ENCODE results near the gene PLPP7. TPM values are rescaled to one million over a fixed set of nuclear protein-coding genes. Genes with fewer than 3 reads are reported as not detected.

The PLPP7 gene
- total RNA-seq, 2 experiments from 2014 or later = not detected

GRCh38 chr9:131291795-131292315 is 2.3 kb downstream of the PLPP7 start:
- Mint-ChIP-seq H3K4me3 (no peak overlapping the region), H3K27me3 (no peaks in the 10 kb centered on the region), H3K4me1 (no peaks in the 10 kb centered on the region), H3K36me3 (no peaks in the 10 kb centered on the region), H3K27ac (no peak overlapping the region), H3K9me3 (ENCODE audit: low read depth) (no peaks in the 10 kb centered on the region)
- CTCF ChIA-PET = interaction anchor here (1.0 to 1.2 kb wide), 2 partner anchors 45 to 58 kb away, joined by 3 read pairs; no protein-coding TSS in a partner anchor
- ATAC-seq = no peak
- no peak for DNase-seq

GRCh38 chr9:131292937-131293336 is 3.4 kb downstream of the PLPP7 start:
- no peak overlapping the region for H3K4me3 Mint-ChIP-seq
- H3K9me3 Mint-ChIP-seq (ENCODE audit: low read depth) = no peaks in the 10 kb centered on the region
- DNase-seq (no peak), ATAC-seq (no peak)
- H3K27ac Mint-ChIP-seq = no peak overlapping the region
- H3K27me3 Mint-ChIP-seq = no peaks in the 10 kb centered on the region
- H3K36me3 Mint-ChIP-seq = no peaks in the 10 kb centered on the region
- CTCF ChIA-PET = interaction anchor here (1.0 to 1.2 kb wide), 2 partner anchors 43 to 57 kb away, joined by 3 read pairs; no protein-coding TSS in a partner anchor
- H3K4me1 Mint-ChIP-seq = no peaks in the 10 kb centered on the region

GRCh38 chr9:131296460-131296859 is 6.9 kb downstream of the PLPP7 start:
- CTCF ChIA-PET = interaction anchor here (1.1 to 1.7 kb wide), 2 partner anchors 40 to 53 kb away, joined by 3 to 6 read pairs; no protein-coding TSS in a partner anchor
- Mint-ChIP-seq H3K9me3 (ENCODE audit: low read depth) (no peaks in the 10 kb centered on the region), H3K4me1 (no peaks in the 10 kb centered on the region), H3K4me3 (no peak overlapping the region), H3K36me3 (no peaks in the 10 kb centered on the region), H3K27me3 (no peaks in the 10 kb centered on the region), H3K27ac (no peak overlapping the region)
- DNase-seq (no peak), ATAC-seq (no peak)

GRCh38 chr9:131296906-131297500 is 7.5 kb downstream of the PLPP7 start:
- no peaks in the 10 kb centered on the region for H3K36me3 Mint-ChIP-seq
- ATAC-seq = no peak
- H3K9me3 Mint-ChIP-seq (ENCODE audit: low read depth) = no peaks in the 10 kb centered on the region
- no peak overlapping the region for H3K4me3 Mint-ChIP-seq
- H3K4me1 Mint-ChIP-seq = no peaks in the 10 kb centered on the region
- no peaks in the 10 kb centered on the region for H3K27me3 Mint-ChIP-seq
- DNase-seq = no peak
- CTCF ChIA-PET = interaction anchor here (1.1 to 1.7 kb wide), 2 partner anchors 39 to 52 kb away, joined by 3 to 6 read pairs; no protein-coding TSS in a partner anchor
- no peak overlapping the region for H3K27ac Mint-ChIP-seq

GRCh38 chr9:131297903-131298302 is 8.4 kb downstream of the PLPP7 start:
- DNase-seq = no peak
- Mint-ChIP-seq H3K36me3 (no peaks in the 10 kb centered on the region), H3K9me3 (ENCODE audit: low read depth) (no peaks in the 10 kb centered on the region), H3K27me3 (no peaks in the 10 kb centered on the region), H3K4me3 (no peak overlapping the region), H3K27ac (no peak overlapping the region), H3K4me1 (no peaks in the 10 kb centered on the region)
- CTCF ChIA-PET = no interaction called here
- no peak for ATAC-seq

GRCh38 chr9:131298341-131298740 is 8.8 kb downstream of the PLPP7 start:
- no peak for DNase-seq
- CTCF ChIA-PET = no interaction called here
- ATAC-seq = no peak
- no peaks in the 10 kb centered on the region for H3K36me3 Mint-ChIP-seq
- no peaks in the 10 kb centered on the region for H3K4me1 Mint-ChIP-seq
- no peaks in the 10 kb centered on the region for H3K9me3 Mint-ChIP-seq (ENCODE audit: low read depth)
- H3K27me3 Mint-ChIP-seq = no peaks in the 10 kb centered on the region
- H3K4me3 Mint-ChIP-seq = no peak overlapping the region
- H3K27ac Mint-ChIP-seq = no peak overlapping the region

- ATAC-seq (no peak), DNase-seq (no peak)
- Mint-ChIP-seq H3K27me3 (no peaks in the 10 kb centered on the region), H3K4me3 (no peak overlapping the region), H3K36me3 (no peaks in the 10 kb centered on the region), H3K9me3 (ENCODE audit: low read depth) (no peaks in the 10 kb centered on the region), H3K27ac (no peak overlapping the region), H3K4me1 (no peaks in the 10 kb centered on the region)
- CTCF ChIA-PET = interaction anchor here (0.6 kb wide), 1 partner anchor 1285 kb away, joined by 3 read pairs; no protein-coding TSS in a partner anchor
Measured at GRCh38 chr9:131298816-131299215, 9.3 kb downstream of the PLPP7 start.

GRCh38 chr9:131299346-131299960 is 9.9 kb downstream of the PLPP7 start:
- H3K27ac Mint-ChIP-seq = no peak overlapping the region
- no peaks in the 10 kb centered on the region for H3K4me1 Mint-ChIP-seq
- no peaks in the 10 kb centered on the region for H3K27me3 Mint-ChIP-seq
- CTCF ChIA-PET = interaction anchor here (0.6 kb wide), 1 partner anchor 1285 kb away, joined by 3 read pairs; no protein-coding TSS in a partner anchor
- H3K4me3 Mint-ChIP-seq = no peak overlapping the region
- no peaks in the 10 kb centered on the region for H3K9me3 Mint-ChIP-seq (ENCODE audit: low read depth)
- no peak for ATAC-seq
- no peaks in the 10 kb centered on the region for H3K36me3 Mint-ChIP-seq
- DNase-seq = no peak

GRCh38 chr9:131299961-131300347 is 10.4 kb downstream of the PLPP7 start:
- H3K36me3 Mint-ChIP-seq = no peaks in the 10 kb centered on the region
- ATAC-seq (no peak), DNase-seq (no peak)
- H3K27me3 Mint-ChIP-seq = no peaks in the 10 kb centered on the region
- H3K4me3 Mint-ChIP-seq = no peak overlapping the region
- no peak overlapping the region for H3K27ac Mint-ChIP-seq
- H3K4me1 Mint-ChIP-seq = no peaks in the 10 kb centered on the region
- no peaks in the 10 kb centered on the region for H3K9me3 Mint-ChIP-seq (ENCODE audit: low read depth)
- CTCF ChIA-PET = no interaction called here

GRCh38 chr9:131300444-131300843 is 10.9 kb downstream of the PLPP7 start:
- DNase-seq = no peak
- Mint-ChIP-seq H3K27me3 (no peaks in the 10 kb centered on the region), H3K27ac (no peak overlapping the region), H3K9me3 (ENCODE audit: low read depth) (no peaks in the 10 kb centered on the region), H3K36me3 (no peaks in the 10 kb centered on the region), H3K4me3 (no peak overlapping the region), H3K4me1 (no peaks in the 10 kb centered on the region)
- ATAC-seq = no peak
- CTCF ChIA-PET = interaction anchor here (0.7 kb wide), 1 partner anchor 36 kb away, joined by 3 read pairs; no protein-coding TSS in a partner anchor

- no peaks in the 10 kb centered on the region for H3K27me3 Mint-ChIP-seq
- ATAC-seq (no peak), DNase-seq (no peak)
- H3K27ac Mint-ChIP-seq = no peak overlapping the region
- H3K9me3 Mint-ChIP-seq (ENCODE audit: low read depth) = no peaks in the 10 kb centered on the region
- CTCF ChIA-PET = interaction anchor here (0.6 to 1.7 kb wide), 2 partner anchors 34 to 47 kb away, joined by 3 to 8 read pairs; no protein-coding TSS in a partner anchor
- H3K4me3 Mint-ChIP-seq = no peak overlapping the region
- no peaks in the 10 kb centered on the region for H3K4me1 Mint-ChIP-seq
- H3K36me3 Mint-ChIP-seq = no peaks in the 10 kb centered on the region
Measured at GRCh38 chr9:131302244-131303075, 12.9 kb downstream of the PLPP7 start.

- CTCF ChIA-PET = interaction anchor here (1.7 kb wide), 1 partner anchor 33 kb away, joined by 8 read pairs; no protein-coding TSS in a partner anchor
- no peak overlapping the region for H3K4me3 Mint-ChIP-seq
- H3K4me1 Mint-ChIP-seq = no peaks in the 10 kb centered on the region
- H3K9me3 Mint-ChIP-seq (ENCODE audit: low read depth) = no peaks in the 10 kb centered on the region
- H3K27me3 Mint-ChIP-seq = no peaks in the 10 kb centered on the region
- ATAC-seq = no peak
- H3K27ac Mint-ChIP-seq = no peak overlapping the region
- no peaks in the 10 kb centered on the region for H3K36me3 Mint-ChIP-seq
- no peak for DNase-seq
Measured at GRCh38 chr9:131303381-131304321, 14.1 kb downstream of the PLPP7 start.

Data from activated CD8-positive, alpha-beta memory T cell treated with anti-CD3 and anti-CD28 coated beads, Interleukin-2, amount 10 ng/mL, durations not matched to agents 7 days and 5 days (primary cell).